ENCODE measurements around the gene SLC7A8. TPM values are rescaled to one million over a fixed set of nuclear protein-coding genes. Genes with fewer than 3 reads are reported as not detected.

The SLC7A8 gene
- total and polyA plus RNA-seq, 2 experiments from 2014 or later, result 117 to 124 TPM

- no peak overlapping the region for H3K27ac ChIP-seq (ENCODE audit: low read depth)
- H3K79me2 ChIP-seq (replicated peaks; ENCODE audit: insufficient read depth), result peaks cover 11% of the 10 kb centered on the region
- no peak overlapping the region for H2AFZ ChIP-seq
- peaks cover 7% of the 10 kb centered on the region; the same call in 1 of the 2 replicates for H3K36me3 ChIP-seq (ENCODE audit: insufficient read depth)
- Mint-ChIP-seq H3K27ac (no peak overlapping the region), H3K36me3 (ENCODE audit: low read depth) (peaks cover 14% of the 10 kb centered on the region), H3K4me3 (no peak overlapping the region), H3K27me3 (ENCODE audit: insufficient read depth, low read depth, poor library complexity) (peaks cover 17% of the 10 kb centered on the region), H3K4me1 (peaks cover 32% of the 10 kb centered on the region), H3K9me3 (no peaks in the 10 kb centered on the region; the same call in 2 of the 3 replicates)
- H3K4me3 ChIP-seq, result no peak overlapping the region
- peaks cover 13% of the 10 kb centered on the region; the same call in 1 of the 2 replicates for H4K20me1 ChIP-seq (replicated peaks; ENCODE audit: insufficient read depth)
- ATAC-seq (no peak), DNase-seq (ENCODE audit: low spot score) (no peak)
- H3K9me2 ChIP-seq (ENCODE audit: insufficient read depth), result 0 out of 2 replicates have a peak, but pooled peaks cover 4% of the 10 kb centered on the region
- TF ChIP-seq CREB1 (CRISPR knock-in tag; IDR thresholded peaks at IDR 0.05; ENCODE audit: low read depth), result no peak
- TF ChIP-seq EZH2phosphoT487 (IDR thresholded peaks at IDR 0.05; ENCODE audit: unreplicated experiment), result no peak
- TF ChIP-seq STAT1 (IDR thresholded peaks at IDR 0.05; ENCODE audit: unreplicated experiment), result no peak
- TF ChIP-seq ETS1 (IDR thresholded peaks at IDR 0.05), result no peak
- no peak for TF ChIP-seq REST (IDR thresholded peaks at IDR 0.05; ENCODE audit: unreplicated experiment)
- no peak for TF ChIP-seq ZNF114 (CRISPR knock-in tag; IDR thresholded peaks at IDR 0.05)
- no peak for TF ChIP-seq JUNB (IDR thresholded peaks at IDR 0.05; ENCODE audit: unreplicated experiment)
- no peak for TF ChIP-seq ZNF462 (CRISPR knock-in tag; IDR thresholded peaks at IDR 0.05)
- TF ChIP-seq NANOG (IDR thresholded peaks at IDR 0.05; ENCODE audit: borderline replicate concordance), result no peak
- no peak for TF ChIP-seq EZH2 (IDR thresholded peaks at IDR 0.05; ENCODE audit: low read depth, unreplicated experiment)
- no peak for TF ChIP-seq ZNF331 (CRISPR knock-in tag; IDR thresholded peaks at IDR 0.05; ENCODE audit: low read depth)
- no peak for TF ChIP-seq POLR2AphosphoS5 (IDR thresholded peaks at IDR 0.05; ENCODE audit: low read depth)
- TF ChIP-seq CTCF (conservative IDR thresholded peaks at IDR 0.05; ENCODE audit: low read depth in 2 of 2), result no peak
- peaks cover 12% of the 10 kb centered on the region for H3K4me1 ChIP-seq (ENCODE audit: insufficient read depth)
- H3K4me2 ChIP-seq, result no peak overlapping the region
- no peaks in the 10 kb centered on the region for H3F3A ChIP-seq (replicated peaks; ENCODE audit: low read depth)
- no peaks in the 10 kb centered on the region for H3K27me3 ChIP-seq (ENCODE audit: insufficient read depth)
Measured at GRCh38 chr14:23102801-23103200, 80.7 kb downstream of the SLC7A8 start.
